HUES48 (cell line): ENCODE results near the gene OSBPL9.
"Not testable (repeated sequence)": the region's sequence is repeated elsewhere in the genome, so short reads cannot be mapped to it uniquely, and the experiment has no call there.

Experiments
- H3K27ac ChIP-seq: one replicate; pipeline ENCODE4 v1.7.0; 2013; ENCODE audit warnings: low read depth, low read length, inconsistent platforms
- H3K27me3 ChIP-seq: 2 replicates; pipeline ENCODE4 v1.6.1; 2013; ENCODE audit warnings: mild to moderate bottlenecking, low read length; ENCODE audit not compliant: control insufficient read depth, insufficient read depth
- H3K36me3 ChIP-seq: 2 replicates; pipeline ENCODE4 v1.6.1; 2013; ENCODE audit warnings: low read length; ENCODE audit not compliant: control insufficient read depth, insufficient read depth
- H3K4me1 ChIP-seq: 2 replicates; pipeline ENCODE4 v1.6.1; 2013; ENCODE audit warnings: mild to moderate bottlenecking, low read length; ENCODE audit not compliant: control insufficient read depth, insufficient read depth
- H3K4me3 ChIP-seq: 2 replicates; pipeline ENCODE4 v1.5.1; 2013; ENCODE audit warnings: mild to moderate bottlenecking, low read depth, low read length
- H3K9ac ChIP-seq: 2 replicates; pipeline ENCODE4 v1.6.1; 2013; ENCODE audit warnings: mild to moderate bottlenecking, low read depth, low read length, moderate library complexity
- H3K9me3 ChIP-seq: 2 replicates; pipeline ENCODE4 v1.6.1; 2013; ENCODE audit warnings: low read length; ENCODE audit not compliant: control insufficient read depth, insufficient read depth

The OSBPL9 gene

GRCh38 chr1:51690285-51690961 lies 73.5 kb downstream of the OSBPL9 start:
- H3K36me3 ChIP-seq = no peaks in the 10 kb centered on the region
- no peak overlapping the region for H3K27ac ChIP-seq
- H3K9me3 ChIP-seq = no peaks in the 10 kb centered on the region
- H3K9ac ChIP-seq = no peak overlapping the region
- H3K4me3 ChIP-seq = no peak overlapping the region
- H3K4me1 ChIP-seq = peaks cover 17% of the 10 kb centered on the region
- H3K27me3 ChIP-seq = no peaks in the 10 kb centered on the region

- Histone ChIP-seq H3K9ac (no peak overlapping the region), H3K27me3 (no peaks in the 10 kb centered on the region), H3K4me3 (no peak overlapping the region), H3K9me3 (no peaks in the 10 kb centered on the region), H3K4me1 (peaks cover 17% of the 10 kb centered on the region), H3K36me3 (no peaks in the 10 kb centered on the region), H3K27ac (no peak overlapping the region)
These were observed 75.0 kb downstream of the OSBPL9 start for GRCh38 chr1:51691920-51692319.

DNA sequence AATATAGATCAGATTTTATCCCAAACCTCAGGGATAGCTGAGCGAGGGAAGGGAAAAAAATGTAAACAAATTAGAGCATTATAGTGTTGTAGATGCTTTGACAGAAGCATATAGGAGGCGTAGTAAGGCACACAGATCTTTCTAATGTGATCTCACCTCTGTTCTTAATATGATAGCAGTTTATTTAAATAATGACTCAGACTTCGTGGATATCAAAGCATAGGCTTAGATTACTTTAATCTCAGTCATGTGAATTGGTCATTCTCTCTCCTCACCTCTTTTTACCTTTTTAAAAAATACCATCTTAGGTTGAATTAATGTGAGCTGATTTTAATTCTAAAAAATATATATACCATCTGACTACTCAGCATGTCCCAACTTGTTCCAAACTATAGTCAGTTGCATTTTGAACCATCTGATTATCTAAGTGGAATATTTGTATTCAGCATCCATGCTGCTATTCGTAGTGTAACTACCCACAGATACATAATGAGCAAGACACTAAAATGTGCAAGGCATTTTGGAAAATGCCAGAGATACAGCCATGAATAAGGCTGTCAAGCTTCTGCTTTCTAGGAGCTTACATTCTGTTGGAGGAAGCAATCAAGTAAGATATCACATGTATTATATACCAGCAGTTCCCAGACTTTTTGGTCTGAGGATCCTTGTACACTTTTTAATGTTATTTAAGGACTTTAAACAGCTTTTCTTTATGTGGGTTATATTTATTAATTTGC lies 76.7 kb downstream of the OSBPL9 start:
- Histone ChIP-seq H3K9me3 (no peaks in the 10 kb centered on the region), H3K4me1 (peaks cover 17% of the 10 kb centered on the region), H3K36me3 (no peaks in the 10 kb centered on the region), H3K4me3 (no peak overlapping the region), H3K27ac (no peak overlapping the region), H3K9ac (no peak overlapping the region), H3K27me3 (no peaks in the 10 kb centered on the region)

- no peaks in the 10 kb centered on the region for H3K36me3 ChIP-seq
- H3K27me3 ChIP-seq = no peaks in the 10 kb centered on the region
- H3K9ac ChIP-seq = no peak overlapping the region
- H3K4me3 ChIP-seq = no peak overlapping the region
- H3K27ac ChIP-seq = no peak overlapping the region
- no peaks in the 10 kb centered on the region for H3K4me1 ChIP-seq
- no peaks in the 10 kb centered on the region for H3K9me3 ChIP-seq
These were observed 80.3 kb downstream of the OSBPL9 start for GRCh38 chr1:51697166-51697565.

DNA sequence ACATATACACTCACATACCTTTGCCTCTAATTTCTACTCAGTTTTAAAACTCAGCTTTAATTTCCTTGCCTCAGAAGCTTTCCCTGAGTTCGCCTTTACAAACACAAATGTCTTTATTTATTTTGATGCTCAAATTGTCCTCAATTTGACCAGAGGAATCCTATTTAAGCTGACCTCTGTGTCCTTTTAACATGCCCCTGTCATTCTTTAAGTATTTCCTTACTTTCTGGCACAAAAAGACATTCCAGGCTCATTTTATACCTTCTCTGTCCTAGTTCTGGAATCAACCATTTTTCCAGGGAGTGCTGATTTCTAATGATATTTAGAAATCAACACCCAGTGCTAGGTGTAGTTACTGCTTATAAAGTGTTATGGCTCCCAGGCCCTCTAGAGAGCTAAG lies 82.5 kb downstream of the OSBPL9 start:
- Histone ChIP-seq H3K4me1 (no peaks in the 10 kb centered on the region), H3K36me3 (no peaks in the 10 kb centered on the region), H3K27me3 (no peaks in the 10 kb centered on the region), H3K27ac (no peak overlapping the region), H3K4me3 (no peak overlapping the region), H3K9ac (no peak overlapping the region), H3K9me3 (no peaks in the 10 kb centered on the region)

DNA sequence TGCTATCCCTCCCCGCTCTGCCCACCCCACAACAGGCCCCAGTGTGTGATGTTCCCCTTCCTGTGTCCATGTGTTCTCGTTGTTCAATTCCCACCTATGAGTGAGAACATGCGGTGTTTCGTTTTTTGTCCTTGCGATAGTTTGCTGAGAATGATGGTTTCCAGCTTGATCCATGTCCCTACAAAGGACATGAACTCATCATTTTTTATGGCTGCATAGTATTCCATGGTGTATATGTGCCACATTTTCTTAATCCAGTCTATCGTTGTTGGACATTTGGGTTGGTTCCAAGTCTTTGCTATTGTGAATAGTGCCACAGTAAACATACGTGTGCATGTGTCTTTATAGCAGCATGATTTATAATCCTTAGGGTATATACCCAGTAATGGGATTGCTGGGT lies 84.9 kb downstream of the OSBPL9 start:
- not testable (repeated sequence) for H3K9me3 ChIP-seq, H3K4me3 ChIP-seq, H3K27ac ChIP-seq, H3K4me1 ChIP-seq, H3K36me3 ChIP-seq, H3K27me3 ChIP-seq, H3K9ac ChIP-seq

DNA sequence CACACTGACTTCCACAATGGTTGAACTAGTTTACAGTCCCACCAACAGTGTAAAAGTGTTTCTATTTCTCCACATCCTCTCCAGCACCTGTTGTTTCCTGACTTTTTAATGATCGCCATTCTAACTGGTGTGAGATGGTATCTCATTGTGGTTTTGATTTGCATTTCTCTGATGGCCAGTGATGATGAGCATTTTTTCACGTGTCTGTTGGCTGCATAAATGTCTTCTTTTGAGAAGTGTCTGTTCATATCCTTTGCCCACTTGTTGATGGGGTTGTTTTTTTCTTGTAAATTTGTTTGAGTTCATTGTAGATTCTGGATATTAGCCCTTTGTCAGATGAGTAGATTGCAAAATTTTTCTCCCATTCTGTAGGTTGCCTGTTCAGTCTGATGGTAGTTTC lies 85.3 kb downstream of the OSBPL9 start:
- not testable (repeated sequence) for H3K9me3 ChIP-seq, H3K27me3 ChIP-seq, H3K4me3 ChIP-seq, H3K27ac ChIP-seq, H3K36me3 ChIP-seq, H3K9ac ChIP-seq, H3K4me1 ChIP-seq

DNA sequence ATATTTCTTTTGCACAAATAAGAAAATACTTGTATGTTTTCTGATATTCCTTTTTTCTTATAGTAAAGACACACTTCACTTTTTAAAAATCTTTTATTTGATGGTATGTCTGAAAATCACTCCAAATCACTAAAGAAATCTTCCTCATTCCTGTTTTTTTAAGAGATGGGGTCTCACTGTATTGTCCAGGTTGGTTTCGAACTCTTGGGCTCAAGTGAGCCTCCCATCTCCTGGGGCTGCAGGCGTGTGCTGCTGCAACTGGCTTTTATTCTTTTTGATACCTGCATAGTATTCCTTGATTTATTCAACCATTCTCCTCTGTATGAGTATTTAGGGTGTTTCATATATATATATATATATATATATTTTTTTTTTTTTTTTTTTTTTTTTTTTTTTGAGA lies 88.1 kb downstream of the OSBPL9 start:
- Histone ChIP-seq H3K27me3 (no peaks in the 10 kb centered on the region), H3K36me3 (no peaks in the 10 kb centered on the region), H3K4me1 (no peaks in the 10 kb centered on the region), H3K9me3 (no peaks in the 10 kb centered on the region), H3K9ac (no peak overlapping the region), H3K27ac (no peak overlapping the region), H3K4me3 (no peak overlapping the region)

GRCh38 chr1:51708911-51709760 lies 92.2 kb downstream of the OSBPL9 start:
- Histone ChIP-seq H3K4me1 (no peaks in the 10 kb centered on the region), H3K9ac (no peak overlapping the region), H3K36me3 (no peaks in the 10 kb centered on the region), H3K27me3 (no peaks in the 10 kb centered on the region), H3K9me3 (no peaks in the 10 kb centered on the region), H3K4me3 (no peak overlapping the region), H3K27ac (no peak overlapping the region)

GRCh38 chr1:51709951-51710350 lies 93.1 kb downstream of the OSBPL9 start:
- no peak overlapping the region for H3K9ac ChIP-seq
- H3K9me3 ChIP-seq = no peaks in the 10 kb centered on the region
- no peaks in the 10 kb centered on the region for H3K36me3 ChIP-seq
- H3K4me1 ChIP-seq = no peaks in the 10 kb centered on the region
- H3K27me3 ChIP-seq = no peaks in the 10 kb centered on the region
- H3K4me3 ChIP-seq = no peak overlapping the region
- no peak overlapping the region for H3K27ac ChIP-seq

DNA sequence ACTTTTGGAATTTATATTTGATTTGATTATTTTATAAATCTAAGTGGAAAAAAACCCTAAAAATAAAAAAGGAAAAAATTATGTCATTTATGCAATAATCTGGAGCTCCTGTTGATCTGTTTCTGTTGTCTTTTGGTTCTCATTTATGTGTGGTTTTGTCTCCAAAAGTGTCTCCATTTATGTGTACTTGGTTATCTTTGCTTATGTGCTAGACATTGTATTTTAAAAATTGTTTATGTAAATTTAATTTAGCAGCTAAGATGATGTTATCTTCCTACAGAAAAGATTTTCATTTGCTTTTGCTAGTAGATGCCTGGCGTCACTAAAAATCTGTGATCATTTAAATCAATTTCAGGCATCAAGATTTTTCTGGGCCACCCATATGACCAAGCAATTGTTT lies 95.7 kb downstream of the OSBPL9 start:
- H3K36me3 ChIP-seq = no peaks in the 10 kb centered on the region
- no peaks in the 10 kb centered on the region for H3K9me3 ChIP-seq
- H3K9ac ChIP-seq = no peak overlapping the region
- no peaks in the 10 kb centered on the region for H3K4me1 ChIP-seq
- H3K27me3 ChIP-seq = no peaks in the 10 kb centered on the region
- no peak overlapping the region for H3K27ac ChIP-seq
- H3K4me3 ChIP-seq = no peak overlapping the region
